Stimulated activated CD4-positive, alpha-beta T cell treated with anti-CD3 and anti-CD28 coated beads, Interleukin-4, amount 100 ng/mL, for 1 hour (primary cell): Measurements from ENCODE around the gene ZCCHC12.
A peak's percentile ranks its signal among the peaks of the same experiment; 100 is the strongest.
"Not testable (repeated sequence)": the region's sequence is repeated elsewhere in the genome, so short reads cannot be mapped to it uniquely, and the experiment has no call there.

Experiments
- DNase-seq: peaks from one replicate; pipeline ENCODE4 v3.0.0-alpha.2; 2020

ZCCHC12 gene

DNA sequence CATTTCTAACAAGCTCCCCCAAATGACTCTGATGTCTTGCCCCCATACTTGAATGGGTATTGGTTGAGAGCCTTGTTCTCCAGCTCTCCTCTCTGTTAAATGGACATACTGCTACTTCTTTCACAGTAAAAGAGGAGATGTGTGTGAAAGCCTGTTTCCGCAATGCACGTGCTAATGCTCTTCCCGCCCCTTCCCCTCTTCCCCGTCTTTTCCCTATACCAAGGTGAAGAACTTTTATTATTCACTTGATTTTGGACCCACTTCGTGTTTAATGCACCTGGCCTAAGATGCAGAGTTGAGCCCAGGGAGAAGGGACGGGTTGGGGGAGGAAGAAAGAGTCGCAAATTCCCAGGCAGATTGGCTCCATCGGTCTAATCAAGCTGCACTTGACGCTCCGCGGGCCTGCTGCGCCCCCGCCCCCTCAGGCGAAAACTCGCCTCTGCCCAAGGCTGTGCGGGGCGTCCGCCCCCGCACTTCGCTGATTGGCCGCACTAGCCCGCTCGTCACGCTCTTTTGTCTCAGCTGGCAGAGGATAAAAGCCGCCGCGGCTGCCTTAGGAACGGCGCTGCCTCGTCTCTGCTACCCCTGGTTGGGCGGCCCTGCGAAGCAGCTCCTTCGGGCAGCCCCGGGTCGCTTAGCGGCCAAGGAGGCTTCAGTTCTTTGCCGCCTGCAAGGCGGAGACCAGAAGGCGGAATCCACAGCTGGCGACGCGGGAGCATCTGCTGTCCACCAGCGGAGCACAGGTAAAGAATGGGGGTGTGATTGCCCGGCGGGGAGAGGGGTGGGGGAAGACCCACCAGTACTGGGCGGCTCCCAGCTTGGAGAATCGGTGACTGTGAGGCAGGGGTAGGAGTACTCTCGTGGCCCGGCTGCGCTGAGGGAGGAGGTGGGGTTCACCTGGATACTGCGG lies at the start of gene ZCCHC12:
Gene ZCCHC12 (plus strand): TSS at position 562 of the 910 bp plus-strand sequence. CDS start 1,421 bp downstream, outside the sequence.
- peak; percentile 33 for DNase-seq

DNA sequence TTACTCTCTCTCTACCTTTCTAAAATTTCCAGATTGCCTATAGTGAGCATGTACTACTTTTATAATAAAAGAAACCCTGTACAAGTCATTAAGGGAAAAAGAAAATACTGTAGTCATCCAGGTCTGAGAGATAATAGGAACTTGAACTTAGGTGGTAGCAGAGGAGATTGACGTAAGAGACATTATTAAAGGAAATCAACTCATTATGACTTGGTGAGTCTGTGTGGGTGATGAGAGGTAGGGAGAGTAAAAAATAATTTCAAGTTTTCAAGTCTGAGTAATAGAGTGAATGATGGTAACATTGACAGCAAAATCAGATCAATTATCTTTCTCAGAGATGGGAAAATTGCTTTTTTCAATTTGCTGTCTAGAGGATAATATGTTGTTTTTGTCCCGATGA lies 44.0 kb upstream of the ZCCHC12 start:
- no peak for DNase-seq

GRCh38 chrX:118780509-118780908 lies 43.1 kb upstream of the ZCCHC12 start:
- DNase-seq = no peak

- no peak for DNase-seq
Observed at GRCh38 chrX:118780911-118781310, 42.7 kb upstream of the ZCCHC12 start.

DNA sequence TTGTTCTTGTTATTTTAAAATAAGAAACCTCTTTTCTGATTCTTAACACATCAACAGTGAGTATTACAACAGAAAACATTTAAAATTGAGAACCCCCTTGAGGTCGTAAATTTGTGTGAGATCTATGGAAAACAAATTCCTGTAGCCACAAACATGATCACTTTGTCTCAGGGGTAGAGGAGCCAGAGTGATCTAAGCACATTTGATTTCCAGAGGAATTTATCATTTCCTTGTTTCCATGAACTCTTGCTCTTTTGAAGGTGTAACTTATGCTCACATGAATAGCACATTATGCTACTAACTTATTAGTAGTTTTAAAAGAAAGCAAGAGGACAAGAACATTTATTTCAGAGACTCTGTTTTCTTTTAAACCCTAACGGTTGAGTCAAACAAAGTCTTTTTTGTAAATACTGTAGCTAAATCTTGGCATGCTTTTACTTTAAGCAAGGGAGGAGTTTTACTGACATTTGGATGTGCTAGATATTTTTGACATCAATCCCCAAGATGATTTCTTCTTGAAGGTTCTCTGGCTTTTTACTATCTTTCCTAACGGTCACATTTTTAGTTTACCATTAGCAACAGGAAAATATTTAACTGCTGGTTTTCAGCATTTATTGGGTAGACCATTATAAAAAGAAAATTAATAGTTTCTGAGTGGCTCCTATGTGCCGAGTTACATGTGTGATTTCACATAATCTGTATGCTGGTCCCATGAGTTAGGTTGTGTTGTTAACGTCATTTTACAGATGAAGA lies 27.9 kb upstream of the ZCCHC12 start:
- no peak for DNase-seq

- no peak for DNase-seq
Observed at GRCh38 chrX:118802857-118803256, 20.8 kb upstream of the ZCCHC12 start.

- DNase-seq = peak; percentile 26
Observed at GRCh38 chrX:118807151-118808017, 16.2 kb upstream of the ZCCHC12 start.

GRCh38 chrX:118817257-118817656 lies 6.4 kb upstream of the ZCCHC12 start:
- not testable (repeated sequence) for DNase-seq

DNA sequence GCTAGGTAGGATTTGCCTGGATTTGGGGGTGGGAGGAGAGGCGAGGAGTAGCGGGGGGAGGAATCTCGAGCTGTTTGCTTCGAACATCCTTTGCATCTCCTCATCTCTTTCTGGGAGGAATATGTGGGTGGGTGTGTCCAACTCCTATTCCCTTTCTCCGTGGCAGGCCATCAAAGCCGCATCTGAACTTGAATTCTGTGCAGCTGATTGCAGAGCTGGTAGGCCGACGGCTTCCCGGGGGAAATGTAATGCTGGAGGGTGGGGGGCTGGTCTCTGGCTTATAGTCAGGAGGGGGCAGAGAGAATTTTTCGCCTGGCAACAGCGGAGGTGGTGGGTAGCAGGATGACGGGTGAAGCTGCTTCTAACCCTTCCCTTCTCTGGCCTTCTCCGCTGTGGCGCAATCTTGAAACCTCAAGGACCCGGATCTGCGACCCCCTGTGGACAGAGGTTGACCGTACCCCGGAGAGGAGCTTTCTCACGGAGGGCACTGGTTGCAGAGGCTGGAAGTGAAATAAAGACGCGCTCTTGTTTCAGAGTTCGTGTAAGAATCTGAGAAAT lies 628 bp downstream of the ZCCHC12 start:
- DNase-seq = no peak

DNA sequence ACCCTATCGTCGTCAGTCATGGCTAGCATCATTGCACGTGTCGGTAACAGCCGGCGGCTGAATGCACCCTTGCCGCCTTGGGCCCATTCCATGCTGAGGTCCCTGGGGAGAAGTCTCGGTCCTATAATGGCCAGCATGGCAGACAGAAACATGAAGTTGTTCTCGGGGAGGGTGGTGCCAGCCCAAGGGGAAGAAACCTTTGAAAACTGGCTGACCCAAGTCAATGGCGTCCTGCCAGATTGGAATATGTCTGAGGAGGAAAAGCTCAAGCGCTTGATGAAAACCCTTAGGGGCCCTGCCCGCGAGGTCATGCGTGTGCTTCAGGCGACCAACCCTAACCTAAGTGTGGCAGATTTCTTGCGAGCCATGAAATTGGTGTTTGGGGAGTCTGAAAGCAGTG lies 1.6 kb downstream of the ZCCHC12 start:
- DNase-seq = no peak

DNA sequence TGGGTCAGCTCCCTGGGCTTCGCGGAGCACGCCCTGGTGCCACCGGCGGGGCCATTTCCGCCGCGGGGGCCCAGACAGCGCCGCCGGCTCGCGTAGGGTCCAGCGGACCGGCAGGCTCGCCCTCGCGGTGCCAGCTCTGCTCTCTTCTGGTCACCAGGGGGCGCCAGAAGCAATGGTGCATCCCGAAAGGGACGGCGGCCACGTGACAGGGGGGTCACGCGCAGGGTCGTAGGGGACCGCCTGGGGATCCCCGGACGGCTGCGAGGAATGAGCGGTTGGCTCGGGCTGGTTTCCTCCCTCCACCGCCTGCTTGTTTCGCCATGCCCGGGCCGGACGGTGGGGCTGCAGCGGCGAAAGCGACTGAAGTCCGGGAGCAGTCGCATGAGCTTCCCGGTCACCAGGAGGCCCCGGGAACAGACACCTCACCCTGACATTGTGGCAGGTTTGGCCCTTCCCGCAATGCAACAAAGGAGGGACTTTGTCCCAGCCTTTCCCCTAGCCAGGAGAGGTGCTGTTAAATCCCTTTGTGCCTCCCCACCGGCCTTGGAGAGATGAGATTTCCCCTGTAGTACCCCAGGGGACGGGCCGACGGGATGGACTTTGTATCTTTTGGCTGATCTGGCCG lies 15.8 kb downstream of the ZCCHC12 start:
- DNase-seq = peak; percentile 64

GRCh38 chrX:118847676-118848075 lies 24.1 kb downstream of the ZCCHC12 start:
- DNase-seq = no peak

DNA sequence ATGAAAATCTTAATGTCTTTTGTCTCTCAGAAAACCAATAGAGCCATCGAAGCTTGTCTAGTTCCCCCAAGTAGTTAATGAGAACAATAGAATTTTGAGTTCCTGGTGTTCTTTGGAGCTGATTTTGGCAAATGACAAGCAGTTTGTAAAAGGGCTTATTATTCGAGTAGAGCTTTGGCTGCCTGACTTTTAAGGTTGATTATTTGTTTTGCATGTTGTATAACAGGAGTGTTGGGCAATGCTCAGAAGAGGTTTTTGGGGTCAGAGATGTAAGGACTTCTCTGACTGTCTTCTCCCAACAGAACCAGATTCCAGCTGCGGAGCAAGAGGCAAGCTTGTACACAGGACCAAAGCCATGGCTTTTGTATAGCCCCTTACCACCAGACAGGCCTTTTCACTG lies 30.0 kb downstream of the ZCCHC12 start:
- DNase-seq = no peak

- DNase-seq = no peak
Observed at GRCh38 chrX:118855681-118856310, 32.2 kb downstream of the ZCCHC12 start.

GRCh38 chrX:118857006-118857405 lies 33.4 kb downstream of the ZCCHC12 start:
- DNase-seq = no peak

DNA sequence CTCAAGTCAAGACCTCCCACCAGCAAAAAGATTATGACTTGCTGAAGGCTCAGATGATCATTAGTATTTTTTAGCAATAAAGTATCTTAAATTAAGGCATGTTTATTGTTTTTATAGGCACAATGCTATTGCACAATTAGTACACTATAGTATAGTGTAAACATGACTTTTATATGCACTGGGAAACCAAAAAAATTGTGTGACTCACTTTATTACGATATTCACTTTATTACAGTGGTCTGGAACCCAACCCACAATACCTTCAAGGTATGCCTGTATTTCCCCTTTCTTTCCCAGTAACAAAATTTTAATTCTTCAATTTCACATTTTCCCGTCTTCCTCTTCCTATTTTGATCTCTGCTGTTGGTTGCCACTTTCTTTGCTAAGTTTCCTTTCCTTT lies 37.7 kb downstream of the ZCCHC12 start:
- no peak for DNase-seq

- no peak for DNase-seq
Observed at GRCh38 chrX:118862091-118862490, 38.5 kb downstream of the ZCCHC12 start.

DNA sequence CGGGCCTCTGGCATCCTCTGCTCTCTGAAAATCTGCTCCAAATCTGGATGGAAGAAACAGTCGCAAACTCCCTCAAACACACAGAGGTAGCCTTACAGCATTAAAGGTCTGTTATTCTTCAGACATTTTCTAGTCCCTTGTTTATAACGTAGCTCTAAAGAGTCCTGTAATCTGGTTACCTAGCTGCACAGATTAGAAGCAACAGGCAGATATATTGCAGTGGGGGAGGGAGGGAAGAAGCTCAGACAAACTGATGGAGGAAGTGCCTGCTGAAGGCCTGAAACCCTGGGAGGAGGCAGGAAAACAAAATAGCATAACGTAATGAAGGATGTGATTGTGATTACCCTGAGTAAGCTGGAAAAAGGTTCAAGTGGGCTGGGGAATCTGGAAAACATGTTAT lies 39.4 kb downstream of the ZCCHC12 start:
- DNase-seq = no peak

DNA sequence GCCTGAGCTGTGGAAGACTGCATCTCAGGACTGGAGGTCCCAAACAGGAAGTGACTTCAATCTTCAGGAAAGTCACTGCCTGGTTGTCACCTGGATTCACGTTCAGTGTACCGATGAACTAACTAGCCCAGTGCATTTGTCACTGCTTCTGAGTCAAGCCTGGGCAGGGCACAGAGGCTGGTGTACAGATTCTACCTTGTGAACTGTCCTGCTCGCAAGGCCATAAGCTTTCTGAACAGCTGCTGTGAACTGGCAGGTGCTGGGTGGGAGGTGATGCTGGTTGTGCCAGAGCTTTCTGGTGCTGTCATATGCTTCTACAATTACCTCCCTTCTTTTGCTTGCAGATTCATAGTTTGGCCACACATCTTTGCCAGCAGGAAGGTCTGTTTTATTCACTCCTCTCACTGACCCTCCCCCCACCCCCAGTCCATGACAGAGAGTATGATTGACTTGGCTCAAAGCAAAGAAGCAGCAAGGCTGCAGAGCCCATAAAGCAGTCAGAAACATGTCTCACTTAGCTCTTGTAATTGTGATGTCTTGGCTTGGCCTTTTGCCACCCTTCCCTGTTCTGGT lies 40.5 kb downstream of the ZCCHC12 start:
- DNase-seq = no peak

GRCh38 chrX:118865231-118865630 lies 41.6 kb downstream of the ZCCHC12 start:
- DNase-seq = no peak

DNA sequence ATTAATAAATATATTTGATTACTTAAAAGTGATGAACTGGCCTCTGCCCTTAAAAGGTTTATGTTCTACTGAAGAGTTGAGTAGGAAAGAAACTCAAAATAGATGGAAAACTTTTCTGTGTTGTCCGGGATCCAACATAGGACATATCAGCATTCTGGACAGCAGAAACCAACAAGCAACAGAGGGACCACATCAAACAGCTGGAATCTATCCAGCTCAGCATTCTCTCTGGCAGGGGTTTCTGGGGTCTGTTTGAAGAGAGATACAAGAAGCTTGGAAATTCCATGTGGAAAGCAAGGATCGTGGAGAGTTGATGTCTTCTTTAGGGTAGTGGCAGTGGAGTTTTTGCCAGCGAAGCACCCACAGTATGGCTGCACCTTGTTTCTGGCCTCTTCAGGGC lies 43.6 kb downstream of the ZCCHC12 start:
- DNase-seq = no peak
